CD4-positive, alpha-beta memory T cell (primary cell): ENCODE data around the gene JSRP1. TPM values are rescaled to one million over a fixed set of nuclear protein-coding genes. Genes with fewer than 3 reads are reported as not detected.

Experiments used
- microRNA-seq: library from miRNA; unstranded; fragments of <30 nt; microRNA quantifications from one replicate; pipeline ENCODE4 v1.2.0, GENCODE V29; 2021; ENCODE audit warnings: borderline replicate concordance, borderline number of aligned reads, borderline microRNAs expressed, mixed read lengths
- polyA plus RNA-seq, 2 donors: library from polyadenylated mRNA; unstranded; fragments of 300-500 nt; fragmentation: Illumina TruSeq; gene quantifications; one replicate each; pipeline ENCODE4 v1.2.3, GENCODE V29; 2021
- total RNA-seq, 2 experiments: library from RNA; stranded (reverse); gene quantifications; one replicate each; pipeline ENCODE4 v1.2.3, GENCODE V29; 2021

Gene JSRP1
- total and polyA plus RNA-seq, 4 experiments from 2014 or later, result 1.1 to 1.7 (median 1.4) TPM

Small RNA genes within 50 kb of the gene (microRNA-seq; reads per million reads assigned to microRNA genes)
- gene MIR1227, result 1.7 reads per million
- not detected for gene MIR4321

Other genes starting within 250 kb of the JSRP1 start
- gene BTBD2, start 240.7 kb downstream of the JSRP1 start, total RNA-seq, result 10 to 100 TPM; 52.2 to 59.4 TPM
- gene BTBD2, start 240.7 kb downstream of the JSRP1 start, polyA plus RNA-seq, result 1 to 10 TPM; 2.8 to 6.6 TPM
- gene MKNK2, start 205.2 kb downstream of the JSRP1 start, total RNA-seq, result 100 to 1,000 TPM; 194 to 195 TPM
- gene MKNK2, start 205.2 kb downstream of the JSRP1 start, polyA plus RNA-seq, result 10 to 100 TPM; 24.1 to 63.9 TPM
- gene MOB3A, start 160.1 kb downstream of the JSRP1 start, total RNA-seq, result 100 to 1,000 TPM; 130 to 135 TPM
- gene MOB3A, start 160.1 kb downstream of the JSRP1 start, polyA plus RNA-seq, result 100 to 1,000 TPM in 1 of 2 donors, 10 to 100 TPM in 1; 29.6 to 114 TPM
- 10 to 100 TPM; 18.6 to 22.1 TPM for gene IZUMO4, start 159.5 kb downstream of the JSRP1 start, total RNA-seq
- 1 to 10 TPM in 1 of 2 donors, under 1 TPM in 1; 0.84 to 1.2 TPM for gene IZUMO4, start 159.5 kb downstream of the JSRP1 start, polyA plus RNA-seq
- gene AP3D1, start 104.9 kb downstream of the JSRP1 start, total RNA-seq, result 10 to 100 TPM; 80.6 to 87.2 TPM
- 10 to 100 TPM in 1 of 2 donors, 1 to 10 TPM in 1; 6.7 to 58.9 TPM for gene AP3D1, start 104.9 kb downstream of the JSRP1 start, polyA plus RNA-seq
- 10 to 100 TPM; 29.6 to 29.9 TPM for gene DOT1L, start 92.5 kb downstream of the JSRP1 start, total RNA-seq
- gene DOT1L, start 92.5 kb downstream of the JSRP1 start, polyA plus RNA-seq, result under 1 TPM; 0.03 to 0.94 TPM
- 10 to 100 TPM; 64.9 to 65.3 TPM for gene PLEKHJ1, start 20.1 kb downstream of the JSRP1 start, total RNA-seq
- gene PLEKHJ1, start 20.1 kb downstream of the JSRP1 start, polyA plus RNA-seq, result 100 to 1,000 TPM; 105 to 119 TPM
- gene SF3A2, start 19.6 kb downstream of the JSRP1 start, total RNA-seq, result 100 to 1,000 TPM; 140 to 141 TPM
- gene SF3A2, start 19.6 kb downstream of the JSRP1 start, polyA plus RNA-seq, result 10 to 100 TPM in 1 of 2 donors, 1 to 10 TPM in 1; 8.3 to 37.8 TPM
- 10 to 100 TPM in 1 of 2 experiments, 1 to 10 TPM in 1; 7.5 to 12.7 TPM for gene AMH, start 7.1 kb downstream of the JSRP1 start, total RNA-seq
- not detected for gene AMH, start 7.1 kb downstream of the JSRP1 start, polyA plus RNA-seq
- gene PEAK3, start 25.8 kb upstream of the JSRP1 start, total RNA-seq, result under 1 TPM in 1 of 2 experiments, not detected in 1; 0.11 TPM
- gene PEAK3, start 25.8 kb upstream of the JSRP1 start, polyA plus RNA-seq, result under 1 TPM; 0.07 TPM
- gene LINGO3, start 51.7 kb upstream of the JSRP1 start, total RNA-seq, result under 1 TPM; 0.73 to 0.75 TPM
- gene LINGO3, start 51.7 kb upstream of the JSRP1 start, polyA plus RNA-seq, result 1 to 10 TPM in 1 of 2 donors, under 1 TPM in 1; 0.46 to 7.1 TPM
- 100 to 1,000 TPM; 107 to 108 TPM for gene LSM7, start 72.2 kb upstream of the JSRP1 start, total RNA-seq
- 100 to 1,000 TPM; 165 to 171 TPM for gene LSM7, start 72.2 kb upstream of the JSRP1 start, polyA plus RNA-seq
- 10 to 100 TPM; 76.8 to 82.8 TPM for gene SPPL2B, start 72.3 kb upstream of the JSRP1 start, total RNA-seq
- 1 to 10 TPM; 6.2 to 9.4 TPM for gene SPPL2B, start 72.3 kb upstream of the JSRP1 start, polyA plus RNA-seq
- gene TMPRSS9, start 103.8 kb upstream of the JSRP1 start, total RNA-seq, result not detected
- not detected for gene TMPRSS9, start 103.8 kb upstream of the JSRP1 start, polyA plus RNA-seq
- gene TIMM13, start 171.2 kb upstream of the JSRP1 start, total RNA-seq, result 10 to 100 TPM; 30.6 to 31.6 TPM
- gene TIMM13, start 171.2 kb upstream of the JSRP1 start, polyA plus RNA-seq, result 10 to 100 TPM; 65.9 to 76.4 TPM
- gene LMNB2, start 200.5 kb upstream of the JSRP1 start, total RNA-seq, result 10 to 100 TPM; 19.8 to 19.9 TPM
- 10 to 100 TPM in 1 of 2 donors, 1 to 10 TPM in 1; 3.8 to 10.8 TPM for gene LMNB2, start 200.5 kb upstream of the JSRP1 start, polyA plus RNA-seq
- gene GADD45B, start 219.7 kb upstream of the JSRP1 start, total RNA-seq, result 10 to 100 TPM; 88.2 to 88.3 TPM
- 10 to 100 TPM; 44.9 to 94.4 TPM for gene GADD45B, start 219.7 kb upstream of the JSRP1 start, polyA plus RNA-seq